AML-193 (cell line): ENCODE data around the gene YBEY.

ENCODE experiments used
- DNase-seq, 2 experiments: peaks; one replicate each; lab custom pipeline; 2025; lab: John Stamatoyannopoulos, UW

The YBEY gene

DNA sequence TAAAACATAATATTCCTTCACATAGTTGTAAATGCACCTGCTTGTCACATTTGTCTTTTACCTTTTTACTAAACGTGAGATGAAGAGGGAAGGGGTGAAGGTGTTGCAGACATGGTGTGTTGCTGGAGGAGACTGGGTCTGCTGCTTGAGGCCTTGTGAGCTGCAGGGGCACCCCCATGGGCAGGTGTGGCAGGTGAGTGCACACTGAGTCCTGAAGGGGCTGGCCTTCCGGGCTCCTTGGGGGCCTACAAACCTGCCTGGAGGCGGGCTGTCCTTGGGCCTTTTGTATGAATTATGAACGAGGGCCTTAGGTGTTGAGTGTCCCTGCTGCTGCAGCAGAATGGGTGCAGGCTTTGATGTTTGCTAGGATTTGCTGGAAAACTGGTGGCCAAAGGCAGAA, 41.6 kb downstream of the YBEY start:
- no peak for DNase-seq

DNA sequence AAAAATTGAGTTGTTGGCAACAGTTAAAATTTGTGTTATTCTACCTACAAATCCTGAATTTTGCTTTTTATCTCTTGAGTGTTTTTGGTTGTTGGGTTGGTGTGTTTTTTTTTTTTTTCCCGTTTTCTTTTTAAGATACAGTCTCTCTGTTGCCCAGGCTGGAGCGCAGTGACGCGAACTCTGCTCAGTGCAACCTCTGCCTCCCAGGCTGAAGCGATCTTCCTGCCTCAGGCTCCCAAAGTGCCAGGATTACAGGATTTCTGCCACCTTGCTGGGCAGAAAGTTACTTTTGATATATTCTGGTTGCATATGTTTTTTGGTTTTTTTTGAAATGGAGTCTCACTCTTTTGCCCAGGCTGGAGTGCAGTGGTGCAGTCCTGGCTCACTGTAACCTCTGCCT, 42.0 kb downstream of the YBEY start:
- no peak for DNase-seq

DNA sequence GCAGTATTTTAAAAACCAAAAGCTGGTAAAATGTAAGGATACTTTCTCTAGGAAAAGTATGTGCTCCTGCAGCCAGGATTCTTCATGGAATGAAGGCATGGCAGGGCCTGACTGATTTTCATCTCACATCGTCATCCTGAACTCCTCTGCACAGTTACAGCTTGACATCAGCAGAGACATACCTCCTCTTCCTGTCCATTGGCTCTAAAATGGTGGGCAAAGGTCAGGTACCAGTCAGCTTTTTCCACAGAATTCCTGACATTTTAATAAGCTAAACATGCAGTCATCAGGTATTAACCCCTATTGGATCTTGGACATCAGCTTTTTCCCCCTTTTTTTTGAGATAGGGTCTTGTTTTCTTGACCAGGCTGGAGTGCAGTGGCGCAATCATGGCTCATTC, 43.7 kb downstream of the YBEY start:
- no peak for DNase-seq

DNA sequence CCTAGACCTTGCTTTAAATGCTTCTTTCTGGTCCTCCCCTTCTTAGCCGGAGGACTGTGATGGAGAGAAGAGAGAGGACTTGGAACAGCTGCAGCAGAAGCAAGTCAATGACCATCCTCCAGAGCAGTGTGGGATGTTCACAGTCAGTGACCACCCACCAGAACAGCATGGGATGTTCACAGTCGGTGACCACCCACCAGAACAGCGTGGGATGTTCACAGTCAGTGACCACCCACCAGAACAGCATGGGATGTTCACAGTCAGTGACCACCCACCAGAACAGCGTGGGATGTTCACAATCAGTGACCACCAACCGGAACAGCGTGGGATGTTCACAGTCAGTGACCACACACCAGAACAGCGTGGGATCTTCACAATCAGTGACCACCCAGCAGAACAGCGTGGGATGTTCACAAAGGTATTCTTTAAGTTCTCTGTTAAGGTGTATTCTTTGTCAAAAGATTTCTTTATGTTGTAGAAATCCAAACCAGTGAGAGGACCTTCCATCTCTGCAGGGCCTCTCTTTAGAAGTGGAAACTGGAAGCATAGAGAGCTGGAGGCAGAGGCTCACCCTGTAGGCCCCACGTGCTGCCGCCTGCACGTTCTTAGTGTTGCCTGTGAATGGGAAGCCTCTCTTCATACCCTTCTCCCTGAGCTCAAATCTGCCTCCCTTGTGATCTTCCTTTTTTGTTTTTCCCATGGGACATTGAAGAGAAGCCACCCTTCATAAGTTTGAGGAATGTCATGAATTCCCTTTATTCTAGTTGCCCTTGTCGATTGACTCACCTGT, 48.4 kb downstream of the YBEY start:
- no peak for DNase-seq

DNA sequence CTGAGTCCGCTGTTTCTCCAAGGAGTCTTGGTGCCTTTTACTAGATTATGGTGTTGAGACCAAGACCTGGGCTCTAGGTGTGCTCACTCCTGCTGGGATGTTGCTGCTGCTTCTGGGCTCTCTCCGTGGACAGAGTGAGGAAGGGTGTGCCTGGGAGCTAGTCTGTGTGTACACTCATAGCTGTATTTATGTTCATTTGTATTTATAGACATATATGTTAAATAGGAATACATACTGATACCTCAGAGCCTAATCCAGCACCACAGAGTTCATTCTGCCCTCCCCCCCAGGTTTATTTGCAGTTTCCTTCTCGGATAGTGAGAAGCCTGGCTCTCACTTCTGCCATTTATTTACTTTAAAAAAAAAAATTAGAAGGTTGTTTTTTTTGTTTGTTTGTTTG, 50.5 kb downstream of the YBEY start:
- no peak for DNase-seq

DNA sequence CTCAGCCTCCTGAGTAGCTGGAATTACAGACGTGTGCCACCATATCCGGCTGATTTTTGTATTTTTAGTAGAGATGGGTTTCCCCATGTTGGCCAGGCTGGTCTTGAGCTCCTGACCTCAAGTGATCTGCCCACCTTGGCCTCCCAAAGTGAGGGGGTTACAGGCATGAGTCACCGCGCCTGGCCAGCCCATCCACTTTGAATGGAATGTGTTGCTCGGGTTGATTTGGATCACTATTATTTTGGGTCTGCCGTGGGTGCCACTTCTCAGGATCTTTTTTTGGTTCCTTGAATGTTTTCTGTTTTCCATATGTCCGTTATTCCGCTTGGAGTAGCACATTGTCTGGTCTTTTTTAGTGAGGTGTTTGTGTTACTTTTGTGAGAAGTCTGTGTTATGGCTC, 54.9 kb downstream of the YBEY start:
- DNase-seq, result no peak

DNA sequence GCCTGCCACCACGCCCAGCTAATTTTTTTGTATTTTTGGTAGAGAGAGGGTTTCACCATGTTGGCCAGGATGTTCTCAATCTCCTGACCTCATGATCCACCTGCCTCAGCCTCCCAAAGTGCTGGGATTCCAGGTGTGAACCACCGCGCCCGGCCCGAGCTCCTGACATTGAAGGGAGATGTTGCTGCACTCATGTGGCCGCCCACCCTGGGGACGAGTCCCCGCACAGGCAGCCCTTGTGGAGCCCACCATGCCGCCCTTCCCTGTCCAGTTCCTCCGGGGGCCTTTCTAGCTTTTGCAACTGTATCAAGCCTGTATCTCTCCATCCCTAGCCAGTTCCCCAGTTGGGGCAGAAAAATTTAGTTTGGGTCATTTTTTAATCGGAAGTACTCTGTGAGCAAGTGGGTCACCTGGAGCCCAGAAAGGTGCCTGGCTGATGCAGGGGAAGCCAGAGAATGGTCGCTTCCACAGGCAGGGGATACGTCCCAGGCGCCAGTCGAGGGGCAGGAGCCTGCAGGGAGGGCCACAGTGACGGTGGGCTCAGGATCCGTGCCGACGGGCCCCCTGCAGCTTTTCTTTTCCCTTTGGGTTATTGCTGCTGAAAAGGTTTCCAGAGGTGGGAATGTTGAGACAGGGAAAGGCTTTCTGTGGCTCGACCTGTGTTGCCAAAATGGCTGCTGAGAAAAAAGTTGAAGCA, 58.2 kb downstream of the YBEY start:
- no peak for DNase-seq

DNA sequence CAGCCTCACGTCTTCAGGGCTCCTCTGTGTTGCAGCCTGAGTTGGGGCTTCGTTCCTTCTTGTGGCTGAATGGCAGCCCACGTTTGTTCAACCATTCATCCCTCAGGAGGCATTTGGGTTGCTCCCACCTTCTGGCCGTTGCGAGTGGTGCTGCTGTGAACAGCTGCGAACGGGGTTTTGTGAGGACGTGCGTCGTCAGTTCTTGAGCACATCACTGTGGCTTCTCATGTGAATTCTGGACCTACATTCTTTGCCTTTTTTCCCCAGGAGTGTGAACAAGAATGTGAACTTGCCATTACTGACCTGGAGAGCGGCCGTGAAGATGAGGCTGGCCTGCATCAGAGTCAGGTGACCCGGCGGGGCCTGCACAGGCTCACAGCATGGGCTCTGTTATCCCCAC, 59.7 kb downstream of the YBEY start:
- no peak for DNase-seq

DNA sequence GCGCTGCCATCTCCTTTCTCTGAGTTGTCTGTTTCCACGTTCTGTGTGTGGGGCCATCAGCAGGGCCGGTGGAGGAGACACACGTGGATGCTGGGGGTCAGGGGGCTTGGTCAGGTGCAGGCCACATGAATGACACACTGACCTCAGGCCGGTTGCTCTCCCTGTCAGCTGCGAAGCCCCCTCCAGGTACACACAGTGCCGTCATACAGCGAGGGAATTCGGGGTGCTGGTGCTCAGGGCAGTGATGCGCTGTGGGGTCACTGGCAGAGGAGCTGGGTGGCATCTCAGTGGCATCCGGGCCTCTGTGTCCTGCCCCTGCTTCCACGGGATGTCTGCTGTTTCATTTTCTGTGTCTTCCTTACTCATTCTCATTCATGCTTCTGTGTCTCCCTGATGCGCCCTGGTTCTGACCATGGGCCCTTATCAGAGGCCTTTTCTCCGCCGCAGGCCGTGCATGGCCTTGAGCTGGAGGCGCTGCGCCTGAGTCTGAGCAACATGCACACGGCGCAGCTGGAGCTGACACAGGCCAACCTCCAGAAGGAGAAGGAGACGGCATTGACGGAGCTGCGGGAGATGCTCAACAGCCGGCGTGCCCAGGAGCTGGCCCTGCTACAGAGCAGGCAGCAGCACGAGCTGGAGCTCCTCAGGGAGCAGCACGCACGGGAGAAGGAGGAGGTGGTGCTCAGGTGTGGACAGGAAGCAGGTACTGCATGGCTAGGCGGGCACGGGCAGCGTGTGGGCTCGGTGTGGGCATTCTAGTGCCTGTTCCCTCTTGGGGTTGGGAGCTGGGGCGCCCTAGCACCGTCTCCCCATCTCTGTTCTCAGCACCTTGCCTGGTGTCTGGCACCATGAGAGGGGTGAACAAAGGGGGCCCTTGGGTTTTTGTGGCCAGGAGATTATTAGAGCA, 60.4 kb downstream of the YBEY start:
- no peak for DNase-seq

DNA sequence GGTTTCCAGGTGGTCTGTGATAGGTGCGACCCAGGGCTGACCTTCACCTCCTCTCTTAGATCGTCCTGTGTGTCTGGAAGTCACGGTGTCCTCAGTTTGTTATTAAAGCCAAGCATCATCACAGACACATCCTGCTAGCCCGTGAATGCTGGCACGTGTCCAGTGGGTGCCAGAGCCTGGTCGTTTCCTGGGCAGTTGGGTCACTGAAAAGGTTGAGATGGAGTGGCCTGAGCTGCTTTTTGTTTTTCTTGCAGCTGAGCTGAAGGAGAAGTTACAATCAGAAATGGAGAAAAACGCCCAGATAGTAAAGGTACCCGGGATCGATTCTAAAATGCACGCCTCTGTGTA, 61.0 kb downstream of the YBEY start:
- DNase-seq, result no peak
